NT2/D1 (cell line): ENCODE data around the gene KIAA1217.

Experiments
- DNase-seq: peaks from one replicate; pipeline ENCODE4 v3.0.0-alpha.2; 2011; ENCODE audit warnings: low read depth, low spot score
- H3K27me3 ChIP-seq: 2 replicates; pipeline ENCODE4 v1.6.0; 2011; ENCODE audit warnings: mild to moderate bottlenecking; ENCODE audit not compliant: insufficient read length, insufficient read depth
- H3K36me3 ChIP-seq: 2 replicates; pipeline ENCODE4 v1.6.1; 2011; ENCODE audit warnings: mild to moderate bottlenecking, low read length, mixed read lengths; ENCODE audit not compliant: insufficient read depth, insufficient read length
- H3K4me1 ChIP-seq: 2 replicates; pipeline ENCODE4 v1.5.1; 2011; ENCODE audit not compliant: insufficient read depth, insufficient read length
- H3K4me3 ChIP-seq: 2 replicates; pipeline ENCODE4 v1.5.1; 2011; ENCODE audit warnings: low read depth; ENCODE audit not compliant: insufficient read length
- H3K9ac ChIP-seq: 2 replicates; pipeline ENCODE4 v1.6.0; 2011; ENCODE audit warnings: low read depth; ENCODE audit not compliant: insufficient read length
- H3K9me3 ChIP-seq: 2 replicates; pipeline ENCODE4 v1.5.1; 2011; ENCODE audit warnings: mild to moderate bottlenecking, low read length; ENCODE audit not compliant: insufficient read depth
- SUZ12 ChIP-seq: IDR thresholded peaks from 2 replicates; pipeline ENCODE4 v1.6.1; 2011; ENCODE audit not compliant: insufficient read length, insufficient read depth; ENCODE audit errors: extremely low read depth
- YY1 ChIP-seq: IDR thresholded peaks from 2 replicates; pipeline ENCODE4 v1.6.1; 2011; ENCODE audit not compliant: insufficient read length, insufficient read depth
- ZNF274 ChIP-seq: IDR thresholded peaks from 2 replicates; pipeline ENCODE4 v1.6.1; 2011; ENCODE audit warnings: mild to moderate bottlenecking, low read depth, low read length

KIAA1217 gene

DNA sequence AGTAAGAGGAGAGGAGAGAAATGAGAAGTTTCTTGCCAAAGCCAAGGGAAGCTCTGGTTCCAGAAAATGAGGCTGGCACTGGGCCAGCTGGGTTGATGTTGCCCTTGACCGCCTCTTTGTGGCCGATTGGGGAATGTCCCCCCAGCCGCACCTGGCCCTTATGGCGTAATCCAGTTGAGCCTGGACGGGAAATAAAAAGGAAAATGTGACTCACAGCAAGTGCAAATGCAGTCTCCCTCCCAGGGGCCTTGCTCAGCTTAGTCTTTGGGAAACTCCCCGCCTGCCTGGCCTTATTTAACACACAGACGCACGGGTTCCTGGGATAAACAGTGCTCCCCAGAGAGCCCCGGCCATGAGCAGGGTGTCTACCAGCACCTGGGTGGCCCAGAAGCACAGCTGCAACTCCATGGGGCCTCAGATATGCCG lies 174.8 kb downstream of the KIAA1217 start:
- Histone ChIP-seq H3K4me3 (no peak overlapping the region), H3K4me1 (peaks cover 10% of the 10 kb centered on the region), H3K9ac (no peak overlapping the region), H3K36me3 (peaks cover 28% of the 10 kb centered on the region), H3K27me3 (no peaks in the 10 kb centered on the region), H3K9me3 (no peaks in the 10 kb centered on the region)
- peak; percentile 63 for DNase-seq
- TF ChIP-seq YY1: no peak
- TF ChIP-seq ZNF274: no peak
- TF ChIP-seq SUZ12: no peak

DNA sequence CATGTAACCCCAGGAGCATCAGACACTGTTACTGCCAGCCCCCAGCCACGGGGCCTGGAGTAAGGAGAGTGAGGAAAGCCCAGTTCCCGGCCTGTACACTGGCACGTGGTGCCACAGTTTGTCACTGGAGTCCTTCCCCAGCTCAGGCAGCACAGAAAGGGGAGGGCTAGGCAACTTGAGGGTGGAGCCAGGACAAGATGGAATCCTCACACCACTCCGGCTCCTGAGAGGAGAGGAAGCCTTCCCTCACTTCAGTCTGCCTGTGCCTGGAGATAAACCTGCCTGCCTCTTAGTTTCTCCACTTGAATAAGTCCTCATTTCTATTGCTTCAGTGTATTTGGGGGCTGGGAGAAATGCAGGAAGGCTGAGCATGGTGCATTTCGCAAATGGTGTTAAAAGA lies 176.0 kb downstream of the KIAA1217 start:
- no peak for DNase-seq
- Histone ChIP-seq H3K4me1 (peaks cover 10% of the 10 kb centered on the region), H3K27me3 (no peaks in the 10 kb centered on the region), H3K9ac (no peak overlapping the region), H3K9me3 (no peaks in the 10 kb centered on the region), H3K36me3 (peaks cover 33% of the 10 kb centered on the region), H3K4me3 (no peak overlapping the region)
- TF ChIP-seq SUZ12: no peak

- DNase-seq: no peak
- Histone ChIP-seq H3K9ac (no peak overlapping the region), H3K36me3 (peaks cover 33% of the 10 kb centered on the region), H3K4me3 (no peak overlapping the region), H3K4me1 (peaks cover 10% of the 10 kb centered on the region), H3K9me3 (no peaks in the 10 kb centered on the region), H3K27me3 (no peaks in the 10 kb centered on the region)
- TF ChIP-seq SUZ12 (no peak), YY1 (no peak), ZNF274 (no peak)
Observed at GRCh38 chr10:24385776-24386175, 176.8 kb downstream of the KIAA1217 start.

DNA sequence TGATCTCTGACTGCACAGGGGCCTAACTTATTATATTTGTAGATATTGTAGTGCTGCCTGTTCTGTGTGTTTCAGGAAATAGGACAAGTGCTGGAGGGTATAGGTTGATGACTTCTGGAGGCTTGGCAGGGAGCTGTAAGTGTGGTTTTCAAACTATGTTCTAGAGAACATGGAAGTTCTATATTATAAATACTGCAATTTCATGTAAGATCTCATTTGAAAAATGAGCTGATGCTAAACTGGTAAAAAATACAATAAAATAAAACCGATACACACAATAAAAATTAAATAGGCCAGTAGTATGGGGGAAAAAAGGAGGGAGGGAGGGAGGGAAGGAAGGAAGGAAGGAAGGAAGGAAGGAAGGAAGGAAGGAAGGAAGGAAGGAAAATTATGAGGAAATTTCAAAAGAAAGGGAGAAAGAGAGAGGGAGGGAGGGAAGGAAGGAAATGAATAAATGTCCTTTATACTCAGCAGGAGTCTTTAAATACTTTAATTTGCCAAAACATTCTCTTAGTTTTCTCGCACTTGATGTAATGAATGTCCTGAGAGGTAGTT lies 181.3 kb downstream of the KIAA1217 start:
- no peak overlapping the region for H3K4me3 ChIP-seq
- TF ChIP-seq ZNF274: no peak
- no peak for TF ChIP-seq SUZ12
- TF ChIP-seq YY1: no peak
- H3K36me3 ChIP-seq: peaks cover 13% of the 10 kb centered on the region
- H3K9me3 ChIP-seq: no peaks in the 10 kb centered on the region
- no peak overlapping the region for H3K9ac ChIP-seq
- H3K27me3 ChIP-seq: no peaks in the 10 kb centered on the region
- H3K4me1 ChIP-seq: no peaks in the 10 kb centered on the region
- DNase-seq: no peak

GRCh38 chr10:24390746-24391145 lies 181.8 kb downstream of the KIAA1217 start:
- DNase-seq: no peak
- no peak for TF ChIP-seq SUZ12
- no peak for TF ChIP-seq YY1
- no peak for TF ChIP-seq ZNF274
- Histone ChIP-seq H3K9me3 (no peaks in the 10 kb centered on the region), H3K27me3 (no peaks in the 10 kb centered on the region), H3K36me3 (peaks cover 11% of the 10 kb centered on the region), H3K9ac (no peak overlapping the region), H3K4me1 (no peaks in the 10 kb centered on the region), H3K4me3 (no peak overlapping the region)

- DNase-seq: no peak
- Histone ChIP-seq H3K36me3 (peaks cover 14% of the 10 kb centered on the region), H3K9ac (no peak overlapping the region), H3K27me3 (no peaks in the 10 kb centered on the region), H3K9me3 (no peaks in the 10 kb centered on the region), H3K4me1 (no peaks in the 10 kb centered on the region), H3K4me3 (no peak overlapping the region)
- TF ChIP-seq SUZ12 (no peak), YY1 (no peak), ZNF274 (no peak)
Observed at GRCh38 chr10:24393201-24393600, 184.3 kb downstream of the KIAA1217 start.

DNA sequence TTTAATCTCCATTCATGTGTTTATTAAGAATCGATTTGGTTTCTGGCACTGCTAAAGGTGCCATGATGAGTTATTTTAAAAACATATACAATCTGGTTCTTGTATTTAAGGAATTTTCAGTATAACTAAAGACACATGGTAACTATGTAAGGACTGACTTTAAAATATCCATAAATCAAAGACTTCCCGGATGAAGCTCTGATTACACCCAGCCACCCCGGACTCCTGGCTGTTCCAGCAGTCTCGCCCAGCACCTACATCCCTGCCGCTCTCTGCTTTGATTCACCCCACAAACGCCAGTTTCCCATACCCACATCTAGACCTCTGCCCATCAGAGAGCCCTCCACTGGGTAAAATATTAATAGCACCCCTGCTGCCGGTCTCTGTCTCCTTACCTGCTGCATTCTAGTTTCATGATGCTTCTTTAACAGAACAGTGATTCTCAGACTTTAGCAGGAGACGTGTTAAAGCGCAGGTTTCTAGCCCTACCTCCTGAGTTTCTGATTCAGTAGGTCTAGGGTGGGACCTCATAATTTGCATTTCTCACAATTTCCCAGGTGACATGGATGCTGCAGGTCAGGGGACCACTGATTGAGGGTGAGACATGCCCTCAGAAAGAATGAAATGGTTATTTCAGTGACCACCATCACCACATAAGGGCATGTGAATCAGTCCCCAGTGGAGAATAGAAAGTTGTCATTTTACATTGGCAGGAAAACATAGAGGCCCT lies 185.7 kb downstream of the KIAA1217 start:
- Histone ChIP-seq H3K9me3 (no peaks in the 10 kb centered on the region), H3K9ac (no peak overlapping the region), H3K27me3 (no peaks in the 10 kb centered on the region), H3K4me3 (no peak overlapping the region), H3K4me1 (no peaks in the 10 kb centered on the region), H3K36me3 (peaks cover 16% of the 10 kb centered on the region)
- TF ChIP-seq YY1: no peak
- TF ChIP-seq SUZ12: no peak
- TF ChIP-seq ZNF274: no peak
- DNase-seq: no peak
